Fibroblast of the conjunctiva (primary cell): ENCODE results near the gene PHRF1.

Experiments used
- DNase-seq: peaks from one replicate; pipeline ENCODE4 v3.0.0-alpha.2; 2010; ENCODE audit warnings: low read depth

Gene PHRF1

GRCh38 chr11:557328-558132, 18.7 kb upstream of the PHRF1 start:
- no peak for DNase-seq

- DNase-seq, result no peak
These were observed 17.8 kb upstream of the PHRF1 start for GRCh38 chr11:558503-558902.

GRCh38 chr11:559020-559620, 17.1 kb upstream of the PHRF1 start:
- no peak for DNase-seq

DNA sequence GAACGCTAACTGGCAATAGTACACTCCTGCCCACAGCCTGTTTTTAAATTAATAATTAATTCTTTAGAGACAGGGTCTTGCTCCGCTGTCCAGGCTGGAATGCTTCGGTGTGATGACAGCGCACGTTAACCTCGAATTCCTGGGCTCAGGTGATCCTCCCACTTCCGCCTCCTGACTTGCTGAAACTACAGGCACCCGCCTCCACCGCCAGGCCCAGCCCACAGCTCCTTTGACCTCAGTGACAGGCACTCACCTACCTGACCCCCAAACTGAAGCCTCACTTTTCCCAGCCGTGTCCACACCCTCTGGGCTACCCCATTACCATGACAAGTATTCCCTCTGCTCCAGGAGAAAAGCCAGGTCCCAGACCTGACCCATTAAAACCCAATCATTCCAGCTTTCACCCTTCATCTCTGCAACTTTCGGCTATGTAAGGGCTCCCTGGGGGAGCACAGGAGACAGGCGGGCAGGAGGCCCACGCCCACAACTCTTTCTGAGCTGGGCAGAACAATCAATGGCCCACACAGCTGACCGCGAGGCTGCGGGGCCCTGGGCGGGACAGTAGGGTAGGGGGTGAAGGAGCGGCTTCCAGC, 16.5 kb upstream of the PHRF1 start:
- DNase-seq, result no peak

GRCh38 chr11:560305-561147, 15.7 kb upstream of the PHRF1 start, which contains the start of the genes LMNTD2 and RASSF7:
Gene LMNTD2, minus strand, starts transcription at chr11:560738. Its CDS starts 22 bp downstream, at chr11:560716.
Gene RASSF7, plus strand, starts transcription at chr11:560970. Its CDS starts 799 bp downstream, at chr11:561769.
- DNase-seq, result peak; percentile 41

DNA sequence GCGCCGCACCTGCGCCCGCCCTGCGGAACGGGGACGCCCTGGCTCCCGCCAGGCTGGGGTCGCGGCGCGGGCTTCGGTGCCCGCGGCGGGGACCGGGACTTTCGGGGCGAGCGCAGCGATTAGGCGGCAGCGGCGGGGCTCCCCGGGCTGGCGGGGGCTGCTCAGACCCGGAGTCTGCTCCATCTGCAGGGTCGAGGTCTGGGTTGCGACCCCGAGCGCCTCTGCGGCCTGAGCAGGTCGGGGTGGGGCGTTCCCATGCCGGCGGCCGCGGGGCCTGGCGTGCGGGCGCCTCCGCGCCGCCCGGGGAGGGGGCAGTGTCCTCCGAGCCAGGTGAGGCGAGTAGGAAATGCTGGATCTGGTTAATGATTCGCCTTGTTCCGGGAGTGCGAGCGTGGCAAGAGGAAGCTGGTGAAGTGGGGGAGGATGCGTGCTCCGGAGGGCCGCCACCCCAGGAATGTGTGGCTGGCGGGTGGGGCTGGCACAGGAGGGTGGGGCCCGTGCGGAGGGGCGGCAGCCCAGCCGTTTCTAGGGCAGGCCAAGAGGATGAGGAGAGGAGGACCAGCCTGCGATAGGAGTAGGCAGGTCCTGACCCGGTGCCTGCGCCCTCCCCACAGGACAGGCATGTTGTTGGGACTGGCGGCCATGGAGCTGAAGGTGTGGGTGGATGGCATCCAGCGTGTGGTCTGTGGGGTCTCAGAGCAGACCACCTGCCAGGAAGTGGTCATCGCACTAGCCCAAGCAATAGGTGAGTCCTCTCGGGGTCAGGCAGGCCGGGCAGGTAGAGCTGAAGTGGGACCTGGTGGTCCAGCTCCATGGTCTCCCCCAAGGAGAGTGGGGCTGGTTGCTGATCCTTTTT, 14.9 kb upstream of the PHRF1 start:
- no peak for DNase-seq

- no peak for DNase-seq
These were observed 14.1 kb upstream of the PHRF1 start for GRCh38 chr11:562046-562645.

DNA sequence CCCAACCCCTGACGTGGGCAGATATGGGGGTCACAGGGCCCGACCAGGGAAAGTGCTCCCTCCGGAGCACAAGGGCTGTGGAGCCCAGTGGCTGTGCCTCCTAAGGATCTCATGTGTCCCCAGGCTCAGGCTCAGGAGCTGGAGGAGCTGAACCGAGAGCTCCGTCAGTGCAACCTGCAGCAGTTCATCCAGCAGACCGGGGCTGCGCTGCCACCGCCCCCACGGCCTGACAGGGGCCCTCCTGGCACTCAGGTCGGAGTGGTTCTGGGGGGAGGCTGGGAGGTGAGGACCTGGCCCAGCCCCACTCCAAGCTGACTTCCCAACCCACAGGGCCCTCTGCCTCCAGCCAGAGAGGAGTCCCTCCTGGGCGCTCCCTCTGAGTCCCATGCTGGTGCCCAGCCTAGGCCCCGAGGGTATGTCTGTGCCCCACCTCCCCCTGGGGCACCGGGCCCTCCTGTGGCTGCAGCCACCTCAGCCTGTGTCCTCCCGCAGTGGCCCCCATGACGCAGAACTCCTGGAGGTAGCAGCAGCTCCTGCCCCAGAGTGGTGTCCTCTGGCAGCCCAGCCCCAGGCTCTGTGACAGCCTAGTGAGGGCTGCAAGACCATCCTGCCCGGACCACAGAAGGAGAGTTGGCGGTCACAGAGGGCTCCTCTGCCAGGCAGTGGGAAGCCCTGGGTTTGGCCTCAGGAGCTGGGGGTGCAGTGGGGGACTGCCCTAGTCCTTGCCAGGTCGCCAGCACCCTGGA, 13.0 kb upstream of the PHRF1 start:
- DNase-seq, result no peak

GRCh38 chr11:563812-564578, 12.3 kb upstream of the PHRF1 start:
- DNase-seq, result no peak

- no peak for DNase-seq
These were observed 10.3 kb upstream of the PHRF1 start for GRCh38 chr11:565921-566509.

GRCh38 chr11:567011-567628, 9.2 kb upstream of the PHRF1 start:
- DNase-seq, result no peak

- no peak for DNase-seq
These were observed 8.5 kb upstream of the PHRF1 start for GRCh38 chr11:567629-568292.

DNA sequence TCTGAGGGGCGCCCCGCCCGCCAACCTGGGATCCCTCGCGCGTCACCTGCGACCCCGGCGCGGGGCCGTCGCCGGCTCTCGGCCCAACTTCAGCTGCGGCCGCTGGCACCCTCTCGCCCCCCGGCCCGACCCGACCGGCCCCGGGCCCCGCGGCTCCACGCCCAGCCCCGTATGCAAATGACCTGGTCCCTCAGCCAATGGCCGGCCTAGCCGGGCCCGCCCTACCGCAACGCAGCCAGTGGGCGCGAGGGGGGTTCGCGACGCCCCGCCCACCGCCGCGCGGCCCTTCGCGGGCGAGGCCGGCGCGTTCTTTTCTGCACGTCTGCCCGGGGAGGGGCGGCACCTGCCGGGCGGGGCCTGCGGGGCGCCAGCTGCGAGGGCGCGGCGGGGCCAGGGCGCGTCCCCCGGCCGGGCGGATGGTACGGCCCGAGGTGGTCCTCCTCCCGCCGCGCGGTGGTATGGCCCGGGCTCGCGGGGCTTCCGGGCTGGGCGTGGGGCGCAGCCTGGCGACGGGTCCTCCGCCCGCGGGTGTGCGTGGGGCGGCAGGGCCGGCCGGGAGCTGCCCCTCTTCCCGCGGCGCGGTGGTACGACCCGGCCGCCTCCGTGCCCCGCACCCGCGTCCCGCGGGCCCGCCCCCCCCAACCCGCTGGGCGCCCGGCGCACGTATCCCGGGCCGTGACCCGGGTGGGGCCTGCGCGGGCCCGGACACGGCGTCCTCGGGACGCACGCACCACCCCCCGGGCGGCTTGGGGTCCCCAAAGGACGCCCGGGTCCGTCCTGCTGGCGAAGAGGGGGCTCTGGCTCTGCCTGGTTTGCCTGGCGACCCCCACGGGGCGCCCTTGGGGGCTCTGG, 7.7 kb upstream of the PHRF1 start:
- DNase-seq, result peak; percentile 68

GRCh38 chr11:569158-569885, 6.9 kb upstream of the PHRF1 start:
- no peak for DNase-seq

- DNase-seq, result no peak
These were observed 4.5 kb upstream of the PHRF1 start for GRCh38 chr11:571802-572185.

GRCh38 chr11:573146-573759, 3.0 kb upstream of the PHRF1 start:
- DNase-seq, result no peak
